Activated T-helper 1 cell treated with anti-CD3 and anti-CD28 coated beads, Interleukin-2, amount 50 U/mL, for 16 hours (primary cell): ENCODE measurements around the gene DIP2C.
"Not testable (repeated sequence)": the region's sequence is repeated elsewhere in the genome, so short reads cannot be mapped to it uniquely, and the experiment has no call there.

Experiments used
- DNase-seq, 2 donors: peaks; one replicate each; pipeline ENCODE4 v3.0.0-alpha.2; 2020; ENCODE audit warnings: low read depth in 1 of 2, low spot score in 1 of 2

The DIP2C gene

GRCh38 chr10:700183-700582, 10.7 kb upstream of the DIP2C start:
- DNase-seq, result not testable (repeated sequence)

GRCh38 chr10:697097-697875, 7.8 kb upstream of the DIP2C start:
- DNase-seq, result no peak

- no peak for DNase-seq
These were observed 5.9 kb upstream of the DIP2C start for GRCh38 chr10:695396-695795.

GRCh38 chr10:693506-693905, 4.0 kb upstream of the DIP2C start:
- no peak for DNase-seq

GRCh38 chr10:692682-693351, 3.3 kb upstream of the DIP2C start:
- no peak for DNase-seq

- no peak for DNase-seq
These were observed 1.7 kb upstream of the DIP2C start for GRCh38 chr10:691216-691615.

- DNase-seq, result no peak
These were observed 1.1 kb upstream of the DIP2C start for GRCh38 chr10:690372-691161.

- DNase-seq, result no peak
These were observed 382 bp downstream of the DIP2C start for GRCh38 chr10:689121-689451.

- DNase-seq, result no peak
These were observed 952 bp downstream of the DIP2C start for GRCh38 chr10:688312-689120.

- no peak for DNase-seq
These were observed 1.7 kb downstream of the DIP2C start for GRCh38 chr10:687583-688311.

- DNase-seq, result no peak
These were observed 3.1 kb downstream of the DIP2C start for GRCh38 chr10:686155-686931.

GRCh38 chr10:685613-686012, 3.9 kb downstream of the DIP2C start:
- no peak for DNase-seq

- no peak for DNase-seq
These were observed 5.9 kb downstream of the DIP2C start for GRCh38 chr10:683448-684071.

GRCh38 chr10:682931-683447, 6.5 kb downstream of the DIP2C start:
- DNase-seq, result no peak

- no peak for DNase-seq
These were observed 7.7 kb downstream of the DIP2C start for GRCh38 chr10:681670-682318.

- DNase-seq, result no peak
These were observed 8.7 kb downstream of the DIP2C start for GRCh38 chr10:680745-681144.

GRCh38 chr10:680146-680545, 9.3 kb downstream of the DIP2C start:
- DNase-seq, result no peak

- no peak for DNase-seq
These were observed 9.9 kb downstream of the DIP2C start for GRCh38 chr10:679556-679955.

- DNase-seq, result not testable (repeated sequence)
These were observed 10.8 kb downstream of the DIP2C start for GRCh38 chr10:678662-679005.
